ENCODE measurements around the gene XRCC1. TPM values are rescaled to one million over a fixed set of nuclear protein-coding genes. Genes with fewer than 3 reads are reported as not detected.

XRCC1 gene
- total RNA-seq, 2 experiments from 2014 or later = 27.2 to 35.9 TPM

DNA sequence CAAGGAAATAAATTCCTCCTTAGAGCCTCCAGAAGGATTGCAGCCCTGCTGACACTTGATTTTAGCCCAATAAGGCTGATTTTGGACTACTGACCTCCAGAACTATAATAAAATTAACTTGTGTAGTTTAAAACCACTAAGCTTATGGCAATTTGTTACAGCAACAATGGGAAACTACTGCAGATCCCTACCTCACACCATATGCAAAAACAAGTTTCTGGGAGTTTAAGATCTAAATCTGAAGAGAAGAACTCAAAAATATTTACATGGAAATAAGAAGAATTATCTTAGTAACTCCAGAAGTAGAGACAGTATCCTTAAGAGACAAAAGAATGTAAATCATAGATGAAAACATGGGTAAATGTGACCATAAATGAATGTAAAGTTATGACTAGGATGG is 36.4 kb downstream of the XRCC1 start:
- peaks cover 2% of the 10 kb centered on the region for H3K4me1 ChIP-seq (ENCODE audit: insufficient read depth, low read length, poor library complexity, severe bottlenecking)
- H3K4me3 ChIP-seq (ENCODE audit: low read depth, low read length, poor library complexity, severe bottlenecking) = no peak overlapping the region
- no peak overlapping the region for H2AFZ ChIP-seq (ENCODE audit: low read length)
- no peak overlapping the region for H3K4me2 ChIP-seq (ENCODE audit: low read length)
- intact Hi-C loops (cut with micrococcal nuclease; ENCODE audit: unreplicated experiment) = loop anchor here (10.0 kb wide), 1 partner anchor 56 kb away; the partner anchor contains the start of genes IRGQ and ZNF576
- no TSS peak for BruUV-seq (replicated peaks)
- H3K79me2 ChIP-seq (ENCODE audit: insufficient read depth, low read depth, low read length) = no peaks in the 10 kb centered on the region
- no peaks in the 10 kb centered on the region for H4K20me1 ChIP-seq (ENCODE audit: insufficient read depth, low read length)
- ChIA-PET CTCF (ENCODE audit: unreplicated experiment) (no interaction called here), POLR2A (no interaction called here)
- no peak overlapping the region for H3K27ac ChIP-seq (ENCODE audit: low read depth, low read length, poor library complexity, severe bottlenecking)
- H3K36me3 ChIP-seq (ENCODE audit: insufficient read depth, low read length) = peaks cover 59% of the 10 kb centered on the region
- no peaks in the 10 kb centered on the region for H3K9me2 ChIP-seq (ENCODE audit: insufficient read depth, low read length)
- no peaks in the 10 kb centered on the region for H3K9me3 ChIP-seq (ENCODE audit: low read length)
- no peak for DNase-seq (ENCODE audit: low spot score)
- TF ChIP-seq, protein P1, sequence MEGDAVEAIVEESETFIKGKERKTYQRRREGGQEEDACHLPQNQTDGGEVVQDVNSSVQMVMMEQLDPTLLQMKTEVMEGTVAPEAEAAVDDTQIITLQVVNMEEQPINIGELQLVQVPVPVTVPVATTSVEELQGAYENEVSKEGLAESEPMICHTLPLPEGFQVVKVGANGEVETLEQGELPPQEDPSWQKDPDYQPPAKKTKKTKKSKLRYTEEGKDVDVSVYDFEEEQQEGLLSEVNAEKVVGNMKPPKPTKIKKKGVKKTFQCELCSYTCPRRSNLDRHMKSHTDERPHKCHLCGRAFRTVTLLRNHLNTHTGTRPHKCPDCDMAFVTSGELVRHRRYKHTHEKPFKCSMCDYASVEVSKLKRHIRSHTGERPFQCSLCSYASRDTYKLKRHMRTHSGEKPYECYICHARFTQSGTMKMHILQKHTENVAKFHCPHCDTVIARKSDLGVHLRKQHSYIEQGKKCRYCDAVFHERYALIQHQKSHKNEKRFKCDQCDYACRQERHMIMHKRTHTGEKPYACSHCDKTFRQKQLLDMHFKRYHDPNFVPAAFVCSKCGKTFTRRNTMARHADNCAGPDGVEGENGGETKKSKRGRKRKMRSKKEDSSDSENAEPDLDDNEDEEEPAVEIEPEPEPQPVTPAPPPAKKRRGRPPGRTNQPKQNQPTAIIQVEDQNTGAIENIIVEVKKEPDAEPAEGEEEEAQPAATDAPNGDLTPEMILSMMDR (conservative IDR thresholded peaks at IDR 0.05; ENCODE audit: low read length) = no peak
- no peak for TF ChIP-seq EZH2phosphoT487 (IDR thresholded peaks at IDR 0.05; ENCODE audit: borderline replicate concordance, low read depth, low read length)

DNA sequence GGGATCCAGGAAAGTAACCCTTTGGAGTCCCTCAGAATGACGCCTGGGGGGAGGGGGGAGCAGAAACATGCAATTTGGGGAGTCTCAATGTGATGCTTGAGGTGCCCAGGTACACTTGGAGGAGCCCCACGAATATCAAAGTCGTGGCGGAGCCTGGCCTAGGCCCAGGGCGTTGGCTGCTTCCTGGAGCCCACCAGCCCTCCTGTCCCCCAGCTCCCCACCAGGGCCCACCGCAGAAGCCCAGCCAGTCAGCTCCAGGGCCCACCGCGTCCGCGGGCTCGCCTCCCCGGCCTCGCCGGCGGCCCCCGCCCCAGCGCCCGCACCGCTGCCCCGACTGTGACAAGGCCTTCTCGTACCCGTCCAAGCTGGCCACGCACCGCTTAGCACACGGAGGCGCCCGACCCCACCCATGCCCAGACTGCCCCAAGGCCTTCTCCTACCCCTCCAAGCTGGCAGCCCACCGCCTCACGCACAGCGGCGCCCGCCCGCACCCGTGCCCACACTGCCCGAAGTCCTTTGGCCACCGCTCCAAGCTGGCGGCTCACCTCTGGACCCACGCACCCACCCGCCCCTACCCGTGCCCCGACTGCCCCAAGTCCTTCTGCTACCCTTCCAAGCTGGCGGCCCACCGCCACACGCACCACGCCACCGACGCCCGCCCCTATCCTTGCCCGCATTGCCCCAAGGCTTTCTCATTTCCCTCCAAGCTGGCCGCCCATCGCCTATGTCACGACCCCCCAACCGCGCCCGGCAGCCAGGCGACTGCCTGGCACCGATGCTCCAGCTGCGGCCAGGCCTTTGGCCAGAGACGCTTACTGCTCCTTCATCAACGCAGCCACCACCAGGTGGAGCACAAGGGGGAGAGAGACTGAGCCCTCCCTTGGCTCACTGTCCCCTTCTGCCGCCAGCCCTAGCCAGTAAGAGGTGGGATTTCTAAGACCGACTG is 40.2 kb downstream of the XRCC1 start:
- Histone ChIP-seq H2AFZ (ENCODE audit: low read length) (no peak overlapping the region), H3K9me2 (ENCODE audit: insufficient read depth, low read length) (no peaks in the 10 kb centered on the region), H3K4me3 (ENCODE audit: low read depth, low read length, poor library complexity, severe bottlenecking) (no peak overlapping the region), H3K4me1 (ENCODE audit: insufficient read depth, low read length, poor library complexity, severe bottlenecking) (peaks cover 20% of the 10 kb centered on the region), H3K27ac (ENCODE audit: low read depth, low read length, poor library complexity, severe bottlenecking) (no peak overlapping the region), H3K79me2 (ENCODE audit: insufficient read depth, low read depth, low read length) (no peaks in the 10 kb centered on the region), H3K4me2 (ENCODE audit: low read length) (no peak overlapping the region), H3K9me3 (ENCODE audit: low read length) (no peaks in the 10 kb centered on the region), H4K20me1 (ENCODE audit: insufficient read depth, low read length) (no peaks in the 10 kb centered on the region), H3K36me3 (ENCODE audit: insufficient read depth, low read length) (peaks cover 29% of the 10 kb centered on the region)
- no peak for TF ChIP-seq EZH2phosphoT487 (IDR thresholded peaks at IDR 0.05; ENCODE audit: borderline replicate concordance, low read depth, low read length)
- TF ChIP-seq, protein P1 (conservative IDR thresholded peaks at IDR 0.05; ENCODE audit: low read length) = peak; percentile 58
- CTCF ChIA-PET (ENCODE audit: unreplicated experiment) = interaction anchor here (0.6 to 1.4 kb wide), 2 partner anchors 26 to 60 kb away, joined by 3 to 5 read pairs; no protein-coding TSS in a partner anchor
- DNase-seq (ENCODE audit: low spot score) = peak; percentile 31
- intact Hi-C loops (cut with micrococcal nuclease; ENCODE audit: unreplicated experiment) = loop anchor here (10.0 kb wide), 1 partner anchor 60 kb away; the partner anchor contains the start of genes IRGQ and ZNF576
- BruUV-seq (replicated peaks) = no TSS peak
- POLR2A ChIA-PET = interaction anchor here (0.5 kb wide), 1 partner anchor 1349 kb away, joined by 5 read pairs; no protein-coding TSS in a partner anchor

Measured in OCI-LY7 (cell line).